Cardiac septum (tissue), 1 donor: ENCODE data around the gene CPT1B. TPM values are rescaled to one million over a fixed set of nuclear protein-coding genes. Genes with fewer than 3 reads are reported as not detected.

Experiments
- DNase-seq: peaks from one replicate; pipeline ENCODE4 v3.0.0-alpha.2; 2020; ENCODE audit warnings: low spot score
- intact Hi-C: fragments of 100-400 bp; cut with DNase I; formaldehyde crosslinking; loops from one replicate; pipeline ENCODE4 v1.14.0; 2022
- total RNA-seq: library from RNA; stranded (reverse); fragmentation: NEBNext Ultra II Directional; extraction: Animal tissue kit (Norgen Biotek cat#: 25700); gene quantifications from one replicate; pipeline ENCODE4 v1.2.1, GENCODE V29; 2021
- donor health status: DM: no; HTN: no; CAD: no.

Gene CPT1B
- total RNA-seq, 1 donor from 2014 or later, result 253 TPM

- DNase-seq, result peak; percentile 82
- intact Hi-C loops, result no loop called here
Observed at GRCh38 chr22:50599816-50600455, 21.7 kb upstream of the CPT1B start.

- intact Hi-C loops, result no loop called here
- DNase-seq, result no peak
Observed at GRCh38 chr22:50597097-50597496, 18.9 kb upstream of the CPT1B start.

DNA sequence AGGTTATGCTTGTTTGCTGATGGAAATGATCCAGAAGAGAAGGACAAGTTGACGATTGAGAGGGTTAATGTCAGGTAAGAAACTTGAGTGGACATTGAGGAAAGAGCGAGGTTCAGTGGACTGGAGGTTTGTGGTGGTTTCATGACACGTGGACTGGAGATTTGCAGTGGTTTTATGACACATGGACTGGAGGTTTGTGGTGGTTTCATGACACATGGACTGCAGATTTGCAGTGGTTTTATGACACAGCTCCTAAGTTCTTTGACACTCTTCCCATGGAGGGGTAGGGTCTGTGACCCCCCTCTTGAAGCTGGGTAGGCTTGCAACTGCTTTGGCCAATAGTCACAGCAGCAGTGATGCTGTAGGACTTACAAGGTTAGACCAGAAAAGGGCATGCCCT, 17.0 kb upstream of the CPT1B start:
- peak; percentile 24 for DNase-seq
- intact Hi-C loops, result no loop called here

DNA sequence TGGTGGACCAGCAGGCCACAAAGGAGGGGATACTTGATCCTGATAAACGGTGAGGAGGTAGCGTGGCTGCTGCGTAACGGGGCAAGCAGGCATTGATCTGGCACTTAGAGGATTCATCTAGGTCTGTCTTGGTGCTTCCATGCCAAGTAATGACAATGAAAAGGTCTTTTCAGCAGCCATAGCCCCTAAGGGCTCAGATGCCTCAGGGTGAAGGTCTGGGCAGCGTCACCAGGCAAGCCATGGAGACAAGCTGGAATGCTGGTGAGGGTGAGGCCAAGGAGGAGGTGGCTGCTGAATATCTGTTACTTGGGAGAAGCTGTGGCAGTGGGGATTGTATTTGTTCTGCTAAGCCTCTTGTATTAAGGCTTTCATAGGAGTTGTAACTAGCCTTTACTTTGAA, 9.2 kb upstream of the CPT1B start:
- intact Hi-C loops, result no loop called here
- DNase-seq, result no peak

DNA sequence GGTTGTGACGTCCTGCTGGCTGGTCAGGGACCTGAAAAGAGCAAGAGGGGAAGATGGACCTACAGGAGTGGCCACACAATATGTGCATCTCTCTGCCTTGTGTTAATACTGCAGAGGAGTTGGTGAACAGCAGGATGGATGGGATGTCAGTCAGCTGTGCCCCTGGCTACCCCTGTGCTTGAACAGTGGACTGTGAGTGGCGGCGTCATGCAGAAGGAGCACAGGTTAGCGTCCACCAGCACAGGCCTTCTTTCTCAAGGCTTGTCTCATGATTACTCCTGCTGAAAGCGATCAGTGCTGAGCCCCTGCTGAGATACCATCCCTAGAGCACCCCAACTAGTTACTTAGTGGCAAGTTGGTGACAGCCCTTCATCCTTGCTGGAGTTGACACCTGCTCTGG, 8.2 kb upstream of the CPT1B start:
- intact Hi-C loops, result no loop called here

GRCh38 chr22:50585781-50586180, 7.6 kb upstream of the CPT1B start:
- intact Hi-C loops, result no loop called here

More for the DNA sequence above, 8.2 kb upstream of the CPT1B start:
- no peak for DNase-seq

DNA sequence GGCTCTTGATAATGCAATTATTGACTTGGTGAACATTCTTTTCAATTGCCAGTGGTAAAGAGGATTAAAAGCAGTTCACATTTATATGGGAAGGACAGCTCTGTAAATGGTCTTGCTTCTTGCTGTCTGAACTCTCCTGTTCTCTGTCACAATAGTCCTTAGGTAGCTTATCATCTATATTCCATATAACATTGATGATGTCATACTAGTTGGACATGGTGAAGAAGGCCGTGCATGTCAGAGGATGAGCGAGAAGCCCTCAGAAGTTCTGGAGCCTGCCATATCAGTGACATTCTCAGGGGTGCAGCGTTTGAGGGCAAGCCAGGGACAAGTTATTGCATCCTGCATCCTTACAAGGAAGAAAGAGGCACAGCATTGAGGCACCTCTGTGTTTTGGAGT, 7.0 kb upstream of the CPT1B start:
- DNase-seq, result no peak
- intact Hi-C loops, result no loop called here

More at GRCh38 chr22:50585781-50586180, 7.6 kb upstream of the CPT1B start:
- DNase-seq, result no peak

- no peak for DNase-seq
- intact Hi-C loops, result loop anchor here (5.0 kb wide), 1 partner anchor 57 kb away; the partner anchor contains the start of gene SCO2
Observed at GRCh38 chr22:50584106-50585096, 6.2 kb upstream of the CPT1B start.

- DNase-seq, result no peak
- intact Hi-C loops, result loop anchor here (2.0 to 5.0 kb wide), 2 partner anchors 21 to 56 kb away; partner anchors contain the start of genes SCO2 and SYCE3
Observed at GRCh38 chr22:50583294-50583861, 5.2 kb upstream of the CPT1B start.

DNA sequence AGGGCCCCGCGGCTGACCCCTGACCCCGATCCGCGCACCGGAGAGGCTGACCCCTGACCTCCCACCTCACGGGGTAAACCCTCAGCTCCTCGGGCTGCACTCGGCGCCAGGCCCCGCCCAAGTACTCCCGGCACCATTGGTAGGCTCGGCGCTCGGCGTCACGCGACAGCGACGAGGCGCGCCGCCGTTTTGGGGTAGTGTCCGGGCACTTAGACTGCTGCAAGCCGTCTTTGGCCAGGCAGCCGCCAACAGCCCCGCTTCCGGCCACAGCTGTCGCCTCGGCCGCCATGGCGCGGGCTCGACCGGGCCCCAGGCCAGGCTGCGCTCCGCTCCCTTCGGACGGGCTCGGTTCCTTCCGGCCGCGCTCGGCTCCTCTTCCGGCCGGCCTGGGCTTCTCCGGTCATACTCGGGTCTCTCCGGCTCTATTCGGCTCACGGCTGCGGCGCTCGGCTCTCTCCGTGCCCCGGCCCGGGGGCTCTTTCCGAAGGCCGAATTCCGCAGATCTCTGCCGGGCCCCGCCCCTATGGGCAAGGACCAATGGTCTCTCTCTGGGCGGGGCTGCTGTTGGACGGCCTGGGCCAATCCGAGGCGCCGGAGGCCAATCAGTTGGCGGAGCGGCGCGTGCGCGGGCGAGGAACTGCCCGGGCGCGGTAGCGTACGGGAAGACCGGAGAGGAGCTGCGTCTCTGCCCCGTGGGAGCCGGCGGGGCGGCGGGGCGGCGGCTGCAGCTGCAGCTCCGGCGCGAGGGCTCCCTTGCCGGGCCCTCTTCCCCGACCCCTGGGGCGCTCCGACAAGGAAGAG, 4.5 kb upstream of the CPT1B start, which contains the start of gene CHKB:
Gene CHKB, minus strand, starts transcription at position 357 of the 801 bp plus-strand sequence. Its CDS starts 68 bp downstream, at position 289.
- intact Hi-C loops, result loop anchor here (2.0 to 5.0 kb wide), 2 partner anchors 20 to 55 kb away; partner anchors contain the start of genes SCO2 and SYCE3
- peak; percentile 99 for DNase-seq

DNA sequence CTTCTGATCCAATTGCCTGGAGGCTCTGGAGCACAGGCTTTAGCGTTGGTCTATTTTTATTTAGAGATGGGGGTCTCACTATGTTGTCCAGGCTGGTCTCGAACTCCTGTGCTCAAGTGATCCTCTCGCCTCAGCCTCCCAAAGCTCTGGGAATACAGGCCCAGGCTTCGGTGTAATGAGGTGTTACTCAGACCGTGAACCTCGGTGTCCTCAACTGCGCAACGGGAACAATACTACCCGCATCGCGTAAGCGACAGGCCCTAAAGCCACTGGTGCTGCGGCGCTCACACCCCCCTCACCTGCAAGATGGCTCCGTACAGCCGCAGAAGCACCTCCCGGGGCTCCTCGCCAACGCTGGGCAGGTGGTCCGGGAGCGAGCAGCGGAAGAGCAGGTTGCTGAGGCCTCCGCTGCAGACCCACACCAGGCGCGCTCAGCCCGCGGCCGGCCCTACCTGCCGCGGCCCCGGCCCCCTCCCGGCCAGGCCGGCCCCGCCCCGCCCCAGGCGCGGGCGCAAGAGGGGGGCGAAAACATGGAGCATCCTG, 3.8 kb upstream of the CPT1B start:
- intact Hi-C loops, result loop anchor here (2.0 to 5.0 kb wide), 2 partner anchors 19 to 55 kb away; partner anchors contain the start of genes SCO2 and SYCE3
- no peak for DNase-seq

DNA sequence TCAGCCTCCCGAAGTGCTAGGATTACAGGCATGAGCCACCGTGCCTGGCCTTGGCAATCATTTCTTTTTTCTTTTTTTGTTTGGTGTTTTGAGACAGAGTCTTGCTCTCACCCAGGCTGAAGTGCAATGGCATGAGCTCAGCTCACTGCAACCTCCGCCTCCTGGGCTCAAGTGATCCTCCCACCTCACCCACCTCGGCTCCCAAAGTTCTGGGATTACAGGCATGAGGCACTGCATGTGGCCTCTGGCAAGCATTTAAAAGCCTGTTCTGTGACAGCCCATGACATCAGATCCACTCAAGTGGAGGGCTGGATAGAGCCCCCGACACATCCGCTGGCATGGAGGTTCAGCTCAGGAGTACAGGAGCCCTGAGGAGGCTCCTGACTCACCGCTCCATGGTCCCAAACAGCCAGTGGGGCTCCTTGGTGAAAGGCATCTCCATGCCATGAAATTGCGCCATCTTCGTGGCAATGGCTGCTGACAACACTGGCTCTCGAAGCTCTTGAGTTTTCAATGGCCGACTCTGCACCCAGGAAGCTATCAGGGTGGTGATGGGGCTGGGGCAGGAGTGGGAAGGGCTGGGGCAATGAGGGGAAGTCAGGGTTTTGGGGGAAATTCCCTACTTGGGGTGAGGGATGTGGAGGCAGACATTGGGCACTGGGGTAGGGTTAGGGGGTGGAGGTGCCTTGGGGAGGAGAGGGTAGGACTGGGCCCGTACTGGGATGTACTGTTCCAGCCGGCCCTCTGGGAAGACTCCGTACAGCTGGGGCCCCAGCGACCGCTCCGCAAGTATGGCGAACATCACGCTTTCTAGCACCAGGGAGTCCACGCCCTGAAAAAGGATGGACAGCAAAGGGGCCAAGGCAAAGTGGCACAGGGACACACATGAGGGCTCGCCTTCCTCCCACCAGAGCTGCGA, 3.1 kb upstream of the CPT1B start:
- intact Hi-C loops, result loop anchor here (5.0 kb wide), 1 partner anchor 54 kb away; the partner anchor contains the start of gene SCO2

DNA sequence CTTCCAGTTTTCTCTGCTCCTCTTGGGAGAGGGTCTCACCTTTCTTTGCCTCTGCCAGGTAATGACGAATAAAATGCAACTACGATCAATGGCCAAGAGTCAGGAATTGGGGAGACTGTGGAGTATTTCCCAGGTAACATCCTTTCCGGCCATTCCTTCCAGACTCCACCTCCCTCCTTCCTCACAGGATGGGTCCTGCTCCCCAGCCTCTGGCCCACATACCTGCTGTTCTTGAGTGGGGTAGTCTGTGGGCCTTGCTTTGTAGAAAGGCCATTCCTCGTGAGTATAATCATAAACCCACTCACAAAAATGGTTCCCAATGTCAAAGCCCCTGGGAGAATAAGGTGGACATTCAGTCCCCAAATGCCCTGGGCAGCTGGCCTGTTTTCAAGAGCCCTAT, 1.5 kb upstream of the CPT1B start:
- intact Hi-C loops, result loop anchor here (5.0 kb wide), 1 partner anchor 52 kb away; the partner anchor contains the start of gene SCO2
- DNase-seq, result no peak

More for the DNA sequence above, 3.1 kb upstream of the CPT1B start:
- no peak for DNase-seq

DNA sequence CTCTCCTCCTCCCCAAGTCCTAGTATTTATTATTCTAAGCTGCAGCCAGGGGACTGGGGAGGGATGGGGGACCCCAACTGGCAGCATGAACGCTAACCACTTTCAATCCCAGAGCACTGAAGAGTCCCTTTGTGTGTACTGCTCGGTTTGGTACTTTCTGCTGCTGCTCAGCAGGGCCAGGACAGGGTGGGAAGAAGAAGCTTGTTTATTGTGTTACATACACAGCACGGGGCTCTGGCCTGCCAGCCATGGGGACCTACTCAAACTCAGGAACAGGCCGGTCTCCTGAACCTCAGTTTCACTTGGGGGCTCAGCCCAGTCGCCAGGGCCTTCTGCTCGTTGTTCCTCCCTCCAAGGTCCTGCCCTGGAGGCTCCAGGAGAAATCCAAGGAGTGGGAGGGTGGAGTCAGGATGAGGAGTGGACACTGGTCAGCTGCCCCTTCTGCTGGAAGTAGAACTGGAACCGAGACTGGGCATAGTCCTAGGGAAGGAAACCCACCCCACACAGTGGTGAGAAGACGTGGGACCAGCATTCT, 616 bp upstream of the CPT1B start:
- intact Hi-C loops, result loop anchor here (1.0 kb wide), 1 partner anchor 16 kb away; no protein-coding TSS in a partner anchor
- no peak for DNase-seq

DNA sequence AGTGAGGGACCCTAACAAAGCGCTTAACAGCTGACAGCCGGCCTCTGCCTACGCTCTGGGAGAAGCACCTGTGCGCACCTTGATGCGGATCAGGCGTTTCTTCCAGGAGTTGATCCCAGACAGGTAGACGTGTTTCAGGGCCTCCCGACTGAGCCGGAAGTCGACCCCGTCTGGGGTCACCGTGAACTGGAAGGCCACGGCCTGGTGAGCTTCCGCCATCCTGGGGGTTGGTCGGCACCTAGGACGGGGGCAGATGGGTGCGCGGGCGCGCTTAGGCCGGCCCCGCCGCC, 585 bp downstream of the CPT1B start:
- no peak for DNase-seq
- intact Hi-C loops, result no loop called here

- intact Hi-C loops, result no loop called here
- no peak for DNase-seq
Observed at GRCh38 chr22:50576806-50577696, 1.2 kb downstream of the CPT1B start.

GRCh38 chr22:50576070-50576469, 2.2 kb downstream of the CPT1B start:
- intact Hi-C loops, result no loop called here
- no peak for DNase-seq
